Transverse colon (tissue), 4 donors: ENCODE data around the gene POLR2L. TPM values are rescaled to one million over a fixed set of nuclear protein-coding genes. Genes with fewer than 3 reads are reported as not detected.

Experiments
- DNase-seq: peaks from one replicate; pipeline ENCODE4 v3.0.0-alpha.2; 2019
- H3K27ac ChIP-seq, 4 donors: fragments of 200-600 bp; sonication (generic); 2 replicates each; pipeline ENCODE4 v1.5.1; 2016 to 2018; ENCODE audit warnings: inconsistent platforms in 4 of 4
- H3K27me3 ChIP-seq: fragments of 200-600 bp; sonication (generic); 2 replicates; pipeline ENCODE4 v1.5.1; 2017; ENCODE audit warnings: inconsistent platforms
- H3K36me3 ChIP-seq, 4 donors: fragments of 200-600 bp; sonication (generic); 2 replicates each; pipeline ENCODE4 v1.5.1; 2017 to 2019; ENCODE audit warnings: inconsistent platforms in 4 of 4
- H3K4me1 ChIP-seq, 4 donors: fragments of 200-600 bp; sonication (generic); 2 replicates each; pipeline ENCODE4 v1.5.1; 2017 to 2020; ENCODE audit warnings: inconsistent platforms in 4 of 4
- H3K4me3 ChIP-seq, 4 donors: fragments of 200-600 bp; sonication (generic); 1 replicate in 1 of 4; 2 replicates in 3 of 4; pipeline versions ENCODE4 v1.5.1 to v1.6.1; 2017 to 2019; ENCODE audit warnings: inconsistent platforms in 4 of 4
- H3K9me3 ChIP-seq, 2 donors: fragments of 200-600 bp; sonication (generic); 2 replicates each; pipeline ENCODE4 v1.5.1; 2017 to 2019; ENCODE audit warnings: inconsistent platforms in 2 of 2
- EP300 ChIP-seq: sonication (generic); formaldehyde crosslinking; IDR thresholded peaks from one replicate; pipeline ENCODE4 v1.6.1; 2017; ENCODE audit warnings: antibody characterized with exemption, low read depth
- POLR2A ChIP-seq: fragments of 450-650 bp; IDR thresholded peaks from one replicate; pipeline ENCODE4 v1.6.1; 2016; ENCODE audit warnings: antibody characterized with exemption, mild to moderate bottlenecking, moderate library complexity
- POLR2AphosphoS5 ChIP-seq, 3 donors: sonication (generic); formaldehyde crosslinking; IDR thresholded peaks; one replicate each; pipeline ENCODE4 v1.6.1; 2016; ENCODE audit warnings: antibody characterized with exemption in 3 of 3
- WGBS, 2 donors: methylation state at CpG; one replicate each; pipeline ENCODE4 v1.1.5; 2018; ENCODE audit warnings: low coverage in 1 of 2; 5-methylcytosine and 5-hydroxymethylcytosine counted together
- in situ Hi-C, 4 donors: fragments of 200-750 bp; cut with MboI; loops; one replicate each; pipeline versions ENCODE4 v1.15.0 to v1.15.1; 2017; ENCODE audit warnings: low sequenced_read_pairs in 3 of 4, low pct_ligation_motif_present in 1 of 4, low pct_unique_long_range_greater_than_20kb in 1 of 4
- intact Hi-C: fragments of 100-400 bp; cut with DNase I; formaldehyde crosslinking; loops from one replicate; pipeline ENCODE4 v1.15.1; 2023; ENCODE audit warnings: low total_unique reads
- total RNA-seq, 4 donors: library from RNA; depleted of rRNA; stranded (reverse); fragments of >200 nt; gene quantifications; one replicate each; pipeline ENCODE4 v1.1.0, GENCODE V29; 2016
- TF ChIP-seq, protein P1 (sequence below), 5 experiments: fragments of 200-600 bp in 3 of 5; fragments of 450-650 bp in 2 of 5; sonication (generic) in 3 of 5; IDR thresholded peaks; 1 replicate in 2 of 5; 2 replicates in 3 of 5; pipeline ENCODE4 v1.5.1; 2016 to 2017; ENCODE audit warnings: antibody characterized with exemption in 5 of 5, inconsistent platforms in 3 of 5, mild to moderate bottlenecking in 2 of 5, moderate library complexity in 1 of 5

POLR2L gene
- total RNA-seq, 4 donors from 2014 or later = 9.7 to 66.6 (median 32.7) TPM

DNA sequence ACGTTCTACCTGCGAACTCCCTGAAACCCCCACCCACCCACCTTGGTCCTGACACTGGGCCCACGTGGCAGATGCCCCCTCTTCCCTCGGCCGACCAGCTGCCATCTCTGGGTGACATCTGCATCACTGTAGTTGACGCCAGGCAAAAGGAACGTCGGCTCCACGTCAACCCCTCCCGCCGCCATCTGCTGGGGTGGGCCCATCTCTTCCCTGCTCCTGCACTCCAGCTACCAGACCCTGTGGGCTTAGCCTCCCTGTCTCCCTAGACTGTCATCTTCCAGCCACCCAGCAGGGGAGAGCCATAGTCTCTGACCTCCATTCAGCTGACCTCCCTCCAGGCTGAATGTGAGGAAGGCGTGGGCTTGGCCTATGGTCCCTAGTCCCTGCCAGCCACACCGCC, 46.9 kb upstream of the POLR2L start:
- Histone ChIP-seq H3K27ac (no peak overlapping the region), H3K27me3 (no peaks in the 10 kb centered on the region), H3K4me1 (no peaks in the 10 kb centered on the region), H3K9me3 (no peaks in the 10 kb centered on the region), H3K36me3 (no peaks in the 10 kb centered on the region), H3K4me3 (no peak overlapping the region)
- intact Hi-C loops = no loop called here
- in situ Hi-C loops = loop anchor here in 1 of 4 donors (25.0 kb wide), 1 partner anchor 623 kb away; no protein-coding TSS in a partner anchor
- no peak for DNase-seq
- 91% methylated on average over 13 of the region's 13 CpGs; no CpG with 5 or more reads in 1 of the 2 donors for WGBS, 2 donors
- TF ChIP-seq POLR2A (no peak), POLR2AphosphoS5 (IDR thresholded peaks at IDR 0.05) (no peak), EP300 (no peak)
- TF ChIP-seq, protein P1, sequence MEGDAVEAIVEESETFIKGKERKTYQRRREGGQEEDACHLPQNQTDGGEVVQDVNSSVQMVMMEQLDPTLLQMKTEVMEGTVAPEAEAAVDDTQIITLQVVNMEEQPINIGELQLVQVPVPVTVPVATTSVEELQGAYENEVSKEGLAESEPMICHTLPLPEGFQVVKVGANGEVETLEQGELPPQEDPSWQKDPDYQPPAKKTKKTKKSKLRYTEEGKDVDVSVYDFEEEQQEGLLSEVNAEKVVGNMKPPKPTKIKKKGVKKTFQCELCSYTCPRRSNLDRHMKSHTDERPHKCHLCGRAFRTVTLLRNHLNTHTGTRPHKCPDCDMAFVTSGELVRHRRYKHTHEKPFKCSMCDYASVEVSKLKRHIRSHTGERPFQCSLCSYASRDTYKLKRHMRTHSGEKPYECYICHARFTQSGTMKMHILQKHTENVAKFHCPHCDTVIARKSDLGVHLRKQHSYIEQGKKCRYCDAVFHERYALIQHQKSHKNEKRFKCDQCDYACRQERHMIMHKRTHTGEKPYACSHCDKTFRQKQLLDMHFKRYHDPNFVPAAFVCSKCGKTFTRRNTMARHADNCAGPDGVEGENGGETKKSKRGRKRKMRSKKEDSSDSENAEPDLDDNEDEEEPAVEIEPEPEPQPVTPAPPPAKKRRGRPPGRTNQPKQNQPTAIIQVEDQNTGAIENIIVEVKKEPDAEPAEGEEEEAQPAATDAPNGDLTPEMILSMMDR (IDR thresholded peaks at IDR 0.05) = no peak

DNA sequence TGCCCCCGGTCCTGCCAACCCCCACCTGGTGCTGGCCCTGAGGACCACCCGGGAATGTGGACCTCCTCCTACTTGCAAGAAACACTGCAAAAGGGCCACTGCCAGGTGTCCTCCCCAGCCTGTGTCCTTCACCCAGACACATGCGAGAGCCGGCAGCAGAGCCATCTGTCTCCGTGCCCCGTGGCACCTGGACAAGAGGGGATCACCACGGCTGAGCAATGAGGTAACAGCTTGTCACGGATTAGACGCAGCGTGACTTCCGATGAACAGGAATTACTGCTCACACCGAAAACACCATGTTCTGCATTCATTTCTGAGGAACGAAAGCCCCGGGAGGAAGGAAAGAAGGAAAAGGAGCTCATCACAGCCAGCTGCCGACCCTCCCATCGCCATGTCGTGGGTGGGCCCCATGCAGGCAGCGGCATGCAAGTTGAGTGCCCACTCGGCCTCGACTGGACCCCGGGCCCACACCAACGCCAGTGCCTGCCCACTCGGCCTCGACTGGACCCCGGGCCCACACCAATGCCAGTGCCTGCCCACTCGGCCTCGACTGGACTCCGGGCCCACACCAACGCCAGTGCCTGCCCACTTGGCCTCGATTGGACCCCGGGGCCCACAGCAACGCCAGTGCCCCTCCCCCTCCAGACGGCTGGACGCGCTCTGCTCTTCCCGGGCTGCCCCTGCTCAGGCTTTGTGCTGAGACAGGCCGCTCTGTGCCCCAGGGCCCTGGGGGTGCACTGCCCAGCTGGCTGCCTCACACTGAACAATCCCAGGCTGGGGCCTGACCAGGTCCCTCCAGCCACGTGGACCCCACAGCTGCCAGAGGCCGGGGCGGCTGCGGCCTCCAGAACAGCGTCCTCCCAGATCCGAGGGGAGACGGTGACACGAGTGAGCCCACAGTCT, 46.2 kb upstream of the POLR2L start:
- 89 to 93% methylated on average over 11 to 43 of the region's 45 CpGs for WGBS, 2 donors
- TF ChIP-seq EP300 = no peak
- TF ChIP-seq POLR2AphosphoS5 (IDR thresholded peaks at IDR 0.05) = no peak
- TF ChIP-seq, protein P1 (IDR thresholded peaks at IDR 0.05) = no peak
- no peak for TF ChIP-seq POLR2A
- no peak for DNase-seq
- in situ Hi-C loops = loop anchor here in 1 of 4 donors (25.0 kb wide), 1 partner anchor 624 kb away; no protein-coding TSS in a partner anchor
- intact Hi-C loops = no loop called here
- no peak overlapping the region for H3K4me3 ChIP-seq
- H3K36me3 ChIP-seq = no peaks in the 10 kb centered on the region
- H3K4me1 ChIP-seq = no peaks in the 10 kb centered on the region
- H3K27me3 ChIP-seq = no peaks in the 10 kb centered on the region
- no peak overlapping the region for H3K27ac ChIP-seq
- no peaks in the 10 kb centered on the region for H3K9me3 ChIP-seq

DNA sequence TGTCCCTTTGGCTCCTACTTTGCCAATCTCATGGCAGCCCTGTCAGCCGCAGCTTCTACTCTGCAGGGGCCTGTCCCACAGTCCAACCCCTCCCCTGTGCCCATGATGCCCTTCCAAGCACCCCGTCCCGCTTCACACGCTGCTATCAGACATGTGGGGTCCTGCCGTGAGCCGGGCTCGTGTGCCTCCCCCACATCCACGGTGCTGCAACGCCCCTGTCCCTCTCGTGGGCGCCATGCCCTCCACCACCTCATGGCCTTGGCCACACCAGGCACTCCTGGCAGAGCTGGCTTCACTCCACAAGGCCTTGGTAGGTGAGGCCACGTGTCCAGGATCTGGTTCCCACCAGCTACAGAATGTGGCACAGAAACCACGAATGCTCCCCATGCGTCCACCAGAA, 45.3 kb upstream of the POLR2L start:
- 96 to 100% methylated on average over 1 to 14 of the region's 14 CpGs for WGBS, 2 donors
- Histone ChIP-seq H3K4me1 (no peaks in the 10 kb centered on the region), H3K36me3 (peaks cover 0 to 6% (median 0%) of the 10 kb centered on the region in 4 donors), H3K27ac (no peak overlapping the region), H3K27me3 (no peaks in the 10 kb centered on the region), H3K9me3 (no peaks in the 10 kb centered on the region), H3K4me3 (no peak overlapping the region)
- intact Hi-C loops = no loop called here
- no peak for DNase-seq
- TF ChIP-seq EP300 (no peak), POLR2A (no peak), POLR2AphosphoS5 (IDR thresholded peaks at IDR 0.05) (no peak)
- TF ChIP-seq, protein P1 (IDR thresholded peaks at IDR 0.05) = no peak
- in situ Hi-C loops = loop anchor here in 1 of 4 donors (25.0 kb wide), 1 partner anchor 625 kb away; no protein-coding TSS in a partner anchor

DNA sequence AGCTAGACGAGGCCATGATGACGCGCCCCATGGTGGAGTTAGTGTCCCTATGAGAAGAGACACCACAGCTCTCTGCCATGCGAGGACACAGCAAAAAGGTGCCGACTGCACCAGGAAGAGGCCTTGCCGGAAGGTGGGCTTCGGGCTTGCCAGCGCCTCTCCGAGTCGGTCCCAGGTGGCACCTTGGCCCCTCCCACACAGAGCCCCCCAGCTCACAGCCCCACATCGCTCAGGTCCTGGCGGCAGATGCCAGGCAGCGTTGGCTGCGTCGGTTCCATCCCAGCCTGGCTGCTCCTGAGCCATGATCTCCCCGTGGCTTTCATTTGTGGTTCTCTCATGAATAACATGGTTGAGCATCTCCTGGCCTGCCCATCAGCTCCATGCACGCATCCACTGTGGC, 44.2 kb upstream of the POLR2L start:
- H3K4me3 ChIP-seq = no peak overlapping the region
- no peak for DNase-seq
- H3K27me3 ChIP-seq = no peaks in the 10 kb centered on the region
- no peak overlapping the region for H3K27ac ChIP-seq
- H3K9me3 ChIP-seq = no peaks in the 10 kb centered on the region
- WGBS, 2 donors = 97% methylated on average over 17 of the region's 17 CpGs; no CpG with 5 or more reads in 1 of the 2 donors
- in situ Hi-C loops (loop anchor here in 1 of 4 donors (25.0 kb wide), 1 partner anchor 626 kb away; no protein-coding TSS in a partner anchor), intact Hi-C loops (no loop called here)
- no peaks in the 10 kb centered on the region for H3K4me1 ChIP-seq
- H3K36me3 ChIP-seq = peaks cover 0 to 8% (median 0%) of the 10 kb centered on the region in 4 donors
- no peak for TF ChIP-seq EP300
- TF ChIP-seq, protein P1 (IDR thresholded peaks at IDR 0.05) = no peak
- no peak for TF ChIP-seq POLR2A
- no peak for TF ChIP-seq POLR2AphosphoS5 (IDR thresholded peaks at IDR 0.05)
